Neural cell (in vitro differentiated cells): ENCODE measurements around the gene TMEM131L. TPM values are rescaled to one million over a fixed set of nuclear protein-coding genes. Genes with fewer than 3 reads are reported as not detected.
A peak's percentile ranks its signal among the peaks of the same experiment; 100 is the strongest.

ENCODE experiments used
- H2AFZ ChIP-seq: fragments of 200-600, 300-800 bp; sonication (generic), shearing (Covaris generic); 2 replicates; pipeline ENCODE4 v1.6.0; 2014; ENCODE audit warnings: low read depth, mild to moderate bottlenecking, antibody characterized with exemption, low read length, moderate library complexity
- H3F3A ChIP-seq: fragments of 200-600 bp; shearing (Covaris generic); 2 replicates; pipeline ENCODE4 v1.6.1; 2016; ENCODE audit warnings: mild to moderate bottlenecking, moderate library complexity, mixed read lengths, antibody characterized with exemption, low read length; ENCODE audit not compliant: insufficient read depth, poor library complexity, severe bottlenecking
- H3K27ac ChIP-seq: fragments of 200-600, 300-800 bp; sonication (generic), shearing (Covaris generic); 2 replicates; pipeline ENCODE4 v1.5.1; 2014; ENCODE audit warnings: mild to moderate bottlenecking, low read length, moderate library complexity
- H3K27me3 ChIP-seq: fragments of 300-800, 200-600 bp; sonication (generic), shearing (Covaris generic); 2 replicates; pipeline ENCODE4 v1.6.0; 2014; ENCODE audit warnings: mild to moderate bottlenecking, low read depth, low read length, moderate library complexity; ENCODE audit not compliant: insufficient read depth
- H3K36me3 ChIP-seq: fragments of 300-800, 200-600 bp; sonication (generic), shearing (Covaris generic); 2 replicates; pipeline ENCODE4 v1.5.1; 2014; ENCODE audit warnings: mild to moderate bottlenecking, antibody characterized with exemption, low read length, moderate library complexity; ENCODE audit not compliant: insufficient read depth
- H3K4me2 ChIP-seq: fragments of 300-800, 200-600 bp; sonication (generic), shearing (Covaris generic); 2 replicates; pipeline ENCODE4 v1.6.0; 2014; ENCODE audit warnings: mild to moderate bottlenecking, low read length
- H3K4me3 ChIP-seq: fragments of 300-800, 200-600 bp; sonication (generic), shearing (Covaris generic); 2 replicates; pipeline ENCODE4 v1.5.1; 2014; ENCODE audit warnings: mild to moderate bottlenecking, low read length, moderate library complexity
- H3K79me2 ChIP-seq: fragments of 200-600 bp; shearing (Covaris generic); replicated peaks from 2 replicates; pipeline ENCODE4 v1.6.0; 2014; ENCODE audit warnings: mild to moderate bottlenecking, low read length, moderate library complexity; ENCODE audit not compliant: insufficient read depth
- H3K9ac ChIP-seq: fragments of 300-800, 200-600 bp; sonication (generic), shearing (Covaris generic); 2 replicates; pipeline ENCODE4 v1.6.1; 2016; ENCODE audit warnings: mild to moderate bottlenecking, low read length, mixed read lengths
- H3K9me2 ChIP-seq: fragments of 200-600 bp; shearing (Covaris generic); 2 replicates; pipeline ENCODE4 v1.6.1; 2016; ENCODE audit warnings: mild to moderate bottlenecking, low read length, mixed read lengths; ENCODE audit not compliant: insufficient read depth
- H3K9me3 ChIP-seq: fragments of 200-600, 300-800 bp; sonication (generic), shearing (Covaris generic); 2 replicates; pipeline ENCODE4 v1.6.1; 2016; ENCODE audit warnings: mild to moderate bottlenecking, mixed run types, low read length, moderate library complexity, mixed read lengths
- H4K20me1 ChIP-seq: fragments of 200-600 bp; shearing (Covaris generic); 2 replicates; pipeline ENCODE4 v1.6.1; 2016; ENCODE audit warnings: mild to moderate bottlenecking, mixed run types; ENCODE audit not compliant: insufficient read depth
- CTCF ChIP-seq: fragments of 450-650 bp; IDR thresholded peaks from 2 replicates; pipeline ENCODE4 v1.5.1; 2014; ENCODE audit warnings: antibody characterized with exemption, mild to moderate bottlenecking, moderate library complexity; ENCODE audit not compliant: poor library complexity, severe bottlenecking
- EP300 ChIP-seq: fragments of 450-650 bp; conservative IDR thresholded peaks from 2 replicates; pipeline ENCODE4 v1.6.1; 2014; ENCODE audit warnings: antibody characterized with exemption, mild to moderate bottlenecking, moderate library complexity; ENCODE audit not compliant: poor library complexity, severe bottlenecking
- EZH2 ChIP-seq: fragments of 200-600, 300-800 bp; shearing (Covaris generic), sonication (generic); IDR thresholded peaks from 2 replicates; pipeline ENCODE4 v1.6.1; 2014; ENCODE audit warnings: antibody characterized with exemption, low read length, borderline replicate concordance, mild to moderate bottlenecking; ENCODE audit not compliant: insufficient read depth, poor library complexity, severe bottlenecking
- MXI1 ChIP-seq: fragments of 450-650 bp; conservative IDR thresholded peaks from 2 replicates; pipeline ENCODE4 v1.6.1; 2014; ENCODE audit warnings: antibody characterized with exemption, mild to moderate bottlenecking; ENCODE audit not compliant: poor library complexity, severe bottlenecking
- POLR2AphosphoS5 ChIP-seq: IDR thresholded peaks from 2 replicates; pipeline ENCODE4 v1.6.1; 2012
- RAD21 ChIP-seq: fragments of 450-650 bp; conservative IDR thresholded peaks from 2 replicates; pipeline ENCODE4 v1.6.1; 2014; ENCODE audit warnings: antibody characterized with exemption, mild to moderate bottlenecking, moderate library complexity
- REST ChIP-seq: IDR thresholded peaks from 2 replicates; pipeline ENCODE4 v1.6.1; 2012; ENCODE audit warnings: borderline replicate concordance
- SMC3 ChIP-seq: fragments of 450-650 bp; conservative IDR thresholded peaks from 2 replicates; pipeline ENCODE4 v1.6.1; 2014; ENCODE audit warnings: antibody characterized with exemption, mild to moderate bottlenecking, moderate library complexity; ENCODE audit not compliant: poor library complexity
- TAF1 ChIP-seq: IDR thresholded peaks from 2 replicates; pipeline ENCODE4 v1.6.1; 2012; ENCODE audit warnings: low read depth
- polyA plus RNA-seq: library from polyadenylated mRNA; depleted of rRNA; stranded (reverse); fragments of >200 nt; gene quantifications from 2 replicates; pipeline ENCODE4 v1.2.3, GENCODE V29; 2014

Gene TMEM131L
- polyA plus RNA-seq, 1 donor from 2014 or later, result 11.1 TPM

- no peak overlapping the region for H3K4me3 ChIP-seq
- no peaks in the 10 kb centered on the region for H4K20me1 ChIP-seq
- no peaks in the 10 kb centered on the region for H3F3A ChIP-seq
- H3K79me2 ChIP-seq, result no peaks in the 10 kb centered on the region
- no peaks in the 10 kb centered on the region for H3K27me3 ChIP-seq
- H2AFZ ChIP-seq, result no peak overlapping the region
- no peak overlapping the region for H3K9ac ChIP-seq
- H3K36me3 ChIP-seq, result no peaks in the 10 kb centered on the region
- no peaks in the 10 kb centered on the region for H3K9me3 ChIP-seq
- no peak overlapping the region for H3K27ac ChIP-seq
- no peaks in the 10 kb centered on the region for H3K9me2 ChIP-seq
- H3K4me2 ChIP-seq, result no peak overlapping the region
- TF ChIP-seq TAF1, result no peak
- no peak for TF ChIP-seq REST
- TF ChIP-seq MXI1, result no peak
- peak; percentile 44 for TF ChIP-seq CTCF
- TF ChIP-seq POLR2AphosphoS5, result no peak
- TF ChIP-seq EP300, result no peak
- peak; percentile 42 for TF ChIP-seq RAD21
- TF ChIP-seq EZH2, result no peak
- peak; percentile 44 for TF ChIP-seq SMC3
These were observed 183.4 kb downstream of the TMEM131L start for GRCh38 chr4:153649572-153649991.

- Histone ChIP-seq H4K20me1 (no peaks in the 10 kb centered on the region), H3K27ac (no peak overlapping the region), H3F3A (no peaks in the 10 kb centered on the region), H3K27me3 (no peaks in the 10 kb centered on the region), H2AFZ (no peak overlapping the region), H3K4me3 (no peak overlapping the region), H3K79me2 (no peaks in the 10 kb centered on the region), H3K9ac (no peak overlapping the region), H3K4me2 (no peak overlapping the region), H3K9me3 (no peaks in the 10 kb centered on the region), H3K9me2 (no peaks in the 10 kb centered on the region), H3K36me3 (no peaks in the 10 kb centered on the region)
- TF ChIP-seq POLR2AphosphoS5 (no peak), TAF1 (no peak), CTCF (no peak), EP300 (no peak), SMC3 (no peak)
These were observed 185.0 kb downstream of the TMEM131L start for GRCh38 chr4:153651116-153651515.
